Fibroblast of lung (primary cell): ENCODE data around the gene DUSP23. TPM values are rescaled to one million over a fixed set of nuclear protein-coding genes. Genes with fewer than 3 reads are reported as not detected.

Source experiments
- DNase-seq, 2 donors: peaks; one replicate each; pipeline versions ENCODE4 v3.0.0 to v3.0.0-alpha.2; 2010; ENCODE audit warnings: low read depth in 2 of 2
- H2AFZ ChIP-seq: 2 replicates; pipeline ENCODE4 v1.5.1; 2012; ENCODE audit warnings: low read length, control low read depth, inconsistent platforms
- H3K27ac ChIP-seq: 2 replicates; pipeline ENCODE4 v1.5.1; 2011; ENCODE audit warnings: low read length, control low read depth; ENCODE audit not compliant: insufficient read depth
- H3K27me3 ChIP-seq: 2 replicates; pipeline ENCODE4 v1.5.1; 2011; ENCODE audit warnings: mild to moderate bottlenecking, low read length; ENCODE audit not compliant: control insufficient read depth, insufficient read depth
- H3K36me3 ChIP-seq: 2 replicates; pipeline ENCODE4 v1.5.1; 2011; ENCODE audit warnings: low read length; ENCODE audit not compliant: control insufficient read depth, insufficient read depth
- H3K4me1 ChIP-seq: 2 replicates; pipeline ENCODE4 v1.5.1; 2011; ENCODE audit warnings: low read length; ENCODE audit not compliant: control insufficient read depth, insufficient read depth; ENCODE audit errors: extremely low read depth
- H3K4me2 ChIP-seq: 2 replicates; pipeline ENCODE4 v1.5.1; 2011; ENCODE audit warnings: low read length, control low read depth; ENCODE audit not compliant: insufficient read depth; ENCODE audit errors: extremely low read depth
- H3K4me3 ChIP-seq, 4 experiments: fragments of 200-600 bp in 1 of 4; sonication (generic) in 1 of 4; replicated peaks in 1 of 4; 2 replicates each; pipeline ENCODE4 v1.5.1; 2011 to 2016; ENCODE audit warnings: low read length in 4 of 4, low read depth in 3 of 4, mild to moderate bottlenecking in 3 of 4, control low read depth in 2 of 4, inconsistent platforms in 1 of 4, mixed read lengths in 1 of 4; ENCODE audit not compliant: insufficient read depth in 1 of 4; ENCODE audit errors: control extremely low read depth in 1 of 4
- H3K79me2 ChIP-seq: 2 replicates; pipeline ENCODE4 v1.5.1; 2012; ENCODE audit warnings: mild to moderate bottlenecking, low read length, inconsistent platforms; ENCODE audit not compliant: control insufficient read depth, insufficient read depth
- H3K9ac ChIP-seq: 2 replicates; pipeline ENCODE4 v1.5.1; 2011; ENCODE audit warnings: mild to moderate bottlenecking, low read length, control low read depth; ENCODE audit not compliant: insufficient read depth
- H3K9me3 ChIP-seq: 2 replicates; pipeline ENCODE4 v1.5.1; 2012; ENCODE audit warnings: low read depth, low read length; ENCODE audit not compliant: control insufficient read depth, insufficient read depth
- H4K20me1 ChIP-seq: 2 replicates; pipeline ENCODE4 v1.5.1; 2011; ENCODE audit warnings: low read length; ENCODE audit not compliant: control insufficient read depth, insufficient read depth; ENCODE audit errors: extremely low read depth
- CTCF ChIP-seq, 2 donors: IDR thresholded peaks in 1 of 2; conservative IDR thresholded peaks in 1 of 2; 1 replicate in 1 of 2; 2 replicates in 1 of 2; pipeline ENCODE4 v1.5.1; 2011 to 2012; ENCODE audit warnings: low read length in 2 of 2, control low read depth in 1 of 2, inconsistent platforms in 1 of 2, low read depth in 1 of 2, mild to moderate bottlenecking in 1 of 2
- EZH2 ChIP-seq: IDR thresholded peaks from 2 replicates; pipeline ENCODE4 v1.5.1; 2012; ENCODE audit warnings: low read length, control low read depth, mild to moderate bottlenecking; ENCODE audit errors: missing control alignments
- polyA plus RNA-seq, 2 donors: library from polyadenylated mRNA; depleted of rRNA in 1 of 2; stranded (reverse) in 1 of 2; unstranded in 1 of 2; fragments of >200 nt; gene quantifications; 2 replicates each; pipeline ENCODE4 v1.2.1, GENCODE V29; 2011 to 2012; ENCODE audit warnings: missing spikeins in 1 of 2
- total RNA-seq: library from RNA; depleted of rRNA; stranded (reverse); fragments of >200 nt; gene quantifications from 2 replicates; pipeline ENCODE4 v1.2.1, GENCODE V29; 2014

DUSP23 gene
- total and polyA plus RNA-seq, 2 donors (not counting 1 experiment from before 2014, with no cell fraction given), result 4.7 to 11.6 TPM

GRCh38 chr1:159749630-159750029, 31.1 kb upstream of the DUSP23 start:
- Histone ChIP-seq H3K9me3 (no peaks in the 10 kb centered on the region), H3K27me3 (no peaks in the 10 kb centered on the region), H3K79me2 (no peaks in the 10 kb centered on the region), H3K4me2 (no peak overlapping the region), H3K9ac (no peak overlapping the region), H3K27ac (no peak overlapping the region), H2AFZ (no peak overlapping the region), H3K4me1 (no peaks in the 10 kb centered on the region), H3K36me3 (no peaks in the 10 kb centered on the region), H3K4me3 (no peak overlapping the region), H4K20me1 (no peaks in the 10 kb centered on the region)
- DNase-seq, result no peak
- no peak for TF ChIP-seq EZH2

- no peaks in the 10 kb centered on the region for H3K9me3 ChIP-seq
- H4K20me1 ChIP-seq, result no peaks in the 10 kb centered on the region
- H3K27ac ChIP-seq, result no peak overlapping the region
- no peaks in the 10 kb centered on the region for H3K27me3 ChIP-seq
- H2AFZ ChIP-seq, result no peak overlapping the region
- no peaks in the 10 kb centered on the region for H3K79me2 ChIP-seq
- no peaks in the 10 kb centered on the region for H3K36me3 ChIP-seq
- no peak overlapping the region for H3K9ac ChIP-seq
- H3K4me1 ChIP-seq, result no peaks in the 10 kb centered on the region
- no peak for DNase-seq
- TF ChIP-seq CTCF (conservative IDR thresholded peaks at IDR 0.05 in 1 of 2, IDR thresholded peaks at IDR 0.05 in 1 of 2; ENCODE audit: low read depth in 1 of 2, low read length in 2 of 2) (no peak), EZH2 (no peak)
- no peak overlapping the region for H3K4me3 ChIP-seq
- no peak overlapping the region for H3K4me2 ChIP-seq
Observed at GRCh38 chr1:159750621-159751020, 30.1 kb upstream of the DUSP23 start.

- Histone ChIP-seq H3K4me3 (no peak overlapping the region), H3K27me3 (no peaks in the 10 kb centered on the region), H3K36me3 (no peaks in the 10 kb centered on the region), H3K9me3 (no peaks in the 10 kb centered on the region), H3K9ac (no peak overlapping the region), H3K4me2 (no peak overlapping the region), H3K27ac (no peak overlapping the region), H4K20me1 (no peaks in the 10 kb centered on the region), H2AFZ (no peak overlapping the region), H3K79me2 (no peaks in the 10 kb centered on the region), H3K4me1 (no peaks in the 10 kb centered on the region)
- no peak for DNase-seq
- no peak for TF ChIP-seq CTCF (conservative IDR thresholded peaks at IDR 0.05 in 1 of 2, IDR thresholded peaks at IDR 0.05 in 1 of 2; ENCODE audit: low read depth in 1 of 2, low read length in 2 of 2)
- no peak for TF ChIP-seq EZH2
Observed at GRCh38 chr1:159751031-159751430, 29.7 kb upstream of the DUSP23 start.
